Subcutaneous abdominal adipose tissue (tissue), 5 donors: ENCODE data around the gene PANK2.

ENCODE experiments used
- H3K27ac ChIP-seq: one replicate; pipeline ENCODE4 v1.7.0; 2013; ENCODE audit warnings: low read depth, mild to moderate bottlenecking, inconsistent platforms, low read length, moderate library complexity
- H3K27me3 ChIP-seq, 5 donors: one replicate each; pipeline ENCODE4 v1.7.0; 2013; ENCODE audit warnings: low read length in 5 of 5, inconsistent platforms in 1 of 5; ENCODE audit not compliant: control insufficient read depth in 5 of 5, insufficient read depth in 4 of 5
- H3K36me3 ChIP-seq, 5 donors: one replicate each; pipeline ENCODE4 v1.7.0; 2013; ENCODE audit warnings: low read length in 5 of 5; ENCODE audit not compliant: control insufficient read depth in 5 of 5, insufficient read depth in 5 of 5
- H3K4me1 ChIP-seq, 5 donors: one replicate each; pipeline ENCODE4 v1.7.0; 2013; ENCODE audit warnings: low read length in 5 of 5, mild to moderate bottlenecking in 3 of 5, moderate library complexity in 1 of 5; ENCODE audit not compliant: control insufficient read depth in 5 of 5, insufficient read depth in 5 of 5
- H3K4me3 ChIP-seq, 5 donors: one replicate each; pipeline ENCODE4 v1.7.0; 2013; ENCODE audit warnings: low read length in 5 of 5, low read depth in 1 of 5
- H3K9ac ChIP-seq, 5 donors: one replicate each; pipeline ENCODE4 v1.7.0; 2013; ENCODE audit warnings: low read length in 5 of 5, mild to moderate bottlenecking in 4 of 5, moderate library complexity in 3 of 5
- H3K9me3 ChIP-seq, 5 donors: one replicate each; pipeline ENCODE4 v1.7.0; 2013; ENCODE audit warnings: low read length in 5 of 5; ENCODE audit not compliant: control insufficient read depth in 5 of 5
- donor health status: healthy.
- donor health status: healthy.
- donor health status: healthy.
- donor health status: healthy.
- donor health status: healthy.

Gene PANK2

DNA sequence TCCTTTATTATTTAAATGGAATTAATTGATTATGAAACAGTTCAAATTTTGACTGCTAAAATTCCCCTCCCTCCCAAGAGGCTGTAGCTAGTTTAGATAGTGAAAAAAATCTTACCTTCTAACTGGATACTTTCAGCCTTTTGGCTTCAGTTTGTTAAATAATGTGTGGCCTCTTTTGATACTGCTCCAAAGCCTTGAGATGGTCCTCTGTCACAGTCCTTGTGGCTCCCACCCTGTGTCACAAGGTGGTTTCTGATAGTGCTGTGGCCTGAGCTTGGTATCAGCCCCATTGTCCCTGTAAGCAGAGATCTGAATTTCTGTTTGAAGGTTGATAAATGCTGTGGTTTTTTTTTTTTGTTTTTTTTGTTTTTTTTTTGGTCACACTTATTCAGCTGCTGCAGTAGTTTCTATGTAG, 20.8 kb downstream of the PANK2 start:
- Histone ChIP-seq H3K4me3 (no peak overlapping the region), H3K27me3 (no peaks in the 10 kb centered on the region), H3K4me1 (peaks cover under 1 to 27% (median 22%) of the 10 kb centered on the region in 5 donors), H3K9me3 (no peaks in the 10 kb centered on the region), H3K27ac (no peak overlapping the region), H3K36me3 (peaks cover 15 to 59% (median 52%) of the 10 kb centered on the region in 5 donors), H3K9ac (no peak overlapping the region)

- H3K4me1 ChIP-seq: peaks cover 0 to 27% (median 20%) of the 10 kb centered on the region in 5 donors
- H3K27ac ChIP-seq: no peak overlapping the region
- H3K4me3 ChIP-seq: no peak overlapping the region
- no peaks in the 10 kb centered on the region for H3K27me3 ChIP-seq
- no peaks in the 10 kb centered on the region for H3K9me3 ChIP-seq
- no peak overlapping the region for H3K9ac ChIP-seq
- peaks cover 15 to 59% (median 54%) of the 10 kb centered on the region in 5 donors for H3K36me3 ChIP-seq
These were observed 21.7 kb downstream of the PANK2 start for GRCh38 chr20:3910853-3911252.

- Histone ChIP-seq H3K9ac (no peak overlapping the region), H3K36me3 (peaks cover 15 to 66% (median 58%) of the 10 kb centered on the region in 5 donors), H3K27me3 (no peaks in the 10 kb centered on the region), H3K9me3 (no peaks in the 10 kb centered on the region), H3K4me1 (peaks cover 0 to 33% (median 21%) of the 10 kb centered on the region in 5 donors), H3K27ac (no peak overlapping the region), H3K4me3 (no peak overlapping the region)
These were observed 22.8 kb downstream of the PANK2 start for GRCh38 chr20:3911956-3912355.

DNA sequence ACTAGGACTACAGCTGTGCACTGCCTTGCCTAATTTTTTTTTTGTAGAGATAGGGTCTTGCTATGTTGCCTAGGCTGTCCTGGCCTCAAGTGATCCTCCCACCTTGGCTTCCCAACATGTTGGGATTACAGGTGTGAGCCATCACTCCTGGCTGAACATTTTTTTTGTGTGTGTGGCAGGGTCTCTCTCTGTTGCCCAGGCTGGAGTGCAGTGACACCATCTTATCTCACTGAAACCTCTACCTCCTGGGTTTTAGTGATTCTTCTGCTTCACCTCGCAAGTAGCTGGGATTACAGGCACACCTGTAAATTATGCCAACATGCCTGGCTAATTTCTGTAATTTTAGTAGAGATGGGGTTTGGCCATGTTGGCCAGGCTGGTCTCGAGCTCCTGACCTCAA, 25.3 kb downstream of the PANK2 start:
- Histone ChIP-seq H3K4me1 (peaks cover 0 to 17% (median 6%) of the 10 kb centered on the region in 5 donors), H3K9ac (no peak overlapping the region), H3K36me3 (peaks cover 12 to 62% (median 52%) of the 10 kb centered on the region in 5 donors)

GRCh38 chr20:3915691-3916090, 26.5 kb downstream of the PANK2 start:
- no peak overlapping the region for H3K9ac ChIP-seq
- no peak overlapping the region for H3K4me3 ChIP-seq
- H3K27me3 ChIP-seq: no peaks in the 10 kb centered on the region
- H3K27ac ChIP-seq: no peak overlapping the region
- peaks cover 7 to 64% (median 42%) of the 10 kb centered on the region in 5 donors for H3K36me3 ChIP-seq
- no peaks in the 10 kb centered on the region for H3K9me3 ChIP-seq
- peaks cover 0 to 17% (median 6%) of the 10 kb centered on the region in 5 donors for H3K4me1 ChIP-seq

More for the DNA sequence above, 25.3 kb downstream of the PANK2 start:
- Histone ChIP-seq H3K27me3 (no peaks in the 10 kb centered on the region), H3K4me3 (no peak overlapping the region), H3K9me3 (no peaks in the 10 kb centered on the region), H3K27ac (no peak overlapping the region)

- no peak overlapping the region for H3K4me3 ChIP-seq
- H3K9me3 ChIP-seq: no peaks in the 10 kb centered on the region
- H3K27me3 ChIP-seq: no peaks in the 10 kb centered on the region
- H3K4me1 ChIP-seq: peaks cover 0 to 17% (median 6%) of the 10 kb centered on the region in 5 donors
- no peak overlapping the region for H3K9ac ChIP-seq
- peaks cover 3 to 62% (median 40%) of the 10 kb centered on the region in 5 donors for H3K36me3 ChIP-seq
- H3K27ac ChIP-seq: no peak overlapping the region
These were observed 27.2 kb downstream of the PANK2 start for GRCh38 chr20:3916364-3916763.

GRCh38 chr20:3919352-3919751, 30.2 kb downstream of the PANK2 start:
- H3K9ac ChIP-seq: no peak overlapping the region

GRCh38 chr20:3922223-3922982, 33.2 kb downstream of the PANK2 start:
- H3K36me3 ChIP-seq: peaks cover 8 to 62% (median 36%) of the 10 kb centered on the region in 5 donors
- H3K9ac ChIP-seq: peak overlapping the region in 1 of 5 donors; percentile 41
- H3K9me3 ChIP-seq: no peaks in the 10 kb centered on the region
- H3K27ac ChIP-seq: no peak overlapping the region
- no peaks in the 10 kb centered on the region for H3K27me3 ChIP-seq
- H3K4me3 ChIP-seq: no peak overlapping the region
- peaks cover 0 to 29% (median 24%) of the 10 kb centered on the region in 5 donors for H3K4me1 ChIP-seq

More at GRCh38 chr20:3919352-3919751, 30.2 kb downstream of the PANK2 start:
- H3K4me3 ChIP-seq: no peak overlapping the region
- H3K9me3 ChIP-seq: no peaks in the 10 kb centered on the region
- no peaks in the 10 kb centered on the region for H3K27me3 ChIP-seq
- H3K36me3 ChIP-seq: peaks cover 8 to 69% (median 32%) of the 10 kb centered on the region in 5 donors
- H3K4me1 ChIP-seq: peaks cover 0 to 27% (median 17%) of the 10 kb centered on the region in 5 donors
- H3K27ac ChIP-seq: peak overlapping the region; percentile 57

DNA sequence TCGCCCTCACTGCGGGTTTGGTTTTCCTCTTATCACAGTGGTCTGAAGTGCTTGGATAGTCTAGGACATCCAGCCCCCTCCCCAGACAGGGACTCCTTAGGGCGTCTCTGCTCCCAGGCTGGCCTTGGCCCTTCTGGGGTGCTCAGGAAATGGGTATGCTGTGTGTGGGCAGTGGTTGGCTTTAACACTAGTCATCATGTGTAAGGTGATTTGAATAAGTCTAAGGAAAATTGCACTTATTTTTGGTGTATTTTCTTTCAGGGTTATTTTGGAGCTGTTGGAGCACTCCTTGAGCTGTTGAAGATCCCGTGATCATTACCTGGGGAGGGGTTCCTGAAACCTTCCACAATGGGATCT, 33.8 kb downstream of the PANK2 start:
- Histone ChIP-seq H3K4me1 (peaks cover 0 to 34% (median 29%) of the 10 kb centered on the region in 5 donors), H3K27ac (no peak overlapping the region), H3K9ac (no peak overlapping the region), H3K4me3 (no peak overlapping the region), H3K9me3 (no peaks in the 10 kb centered on the region), H3K27me3 (no peaks in the 10 kb centered on the region), H3K36me3 (peaks cover 8 to 62% (median 36%) of the 10 kb centered on the region in 5 donors)

- Histone ChIP-seq H3K27me3 (no peaks in the 10 kb centered on the region), H3K4me3 (no peak overlapping the region), H3K9ac (peak overlapping the region in 1 of 5 donors; percentile 22), H3K36me3 (peaks cover 8 to 56% (median 31%) of the 10 kb centered on the region in 5 donors), H3K4me1 (peaks cover 0 to 38% (median 34%) of the 10 kb centered on the region in 5 donors), H3K27ac (no peak overlapping the region), H3K9me3 (no peaks in the 10 kb centered on the region)
These were observed 34.6 kb downstream of the PANK2 start for GRCh38 chr20:3923818-3924217.
